GM19025 (cell line): ENCODE data around the gene MISP3.

ENCODE experiments used
- ATAC-seq: cut with Tn5 transposase; IDR thresholded peaks from one replicate; pipeline ENCODE4 v1.9.1; 2021; ENCODE audit warnings: mild to moderate bottlenecking, low read depth, moderate library complexity; ENCODE audit not compliant: unreplicated experiment

MISP3 gene

DNA sequence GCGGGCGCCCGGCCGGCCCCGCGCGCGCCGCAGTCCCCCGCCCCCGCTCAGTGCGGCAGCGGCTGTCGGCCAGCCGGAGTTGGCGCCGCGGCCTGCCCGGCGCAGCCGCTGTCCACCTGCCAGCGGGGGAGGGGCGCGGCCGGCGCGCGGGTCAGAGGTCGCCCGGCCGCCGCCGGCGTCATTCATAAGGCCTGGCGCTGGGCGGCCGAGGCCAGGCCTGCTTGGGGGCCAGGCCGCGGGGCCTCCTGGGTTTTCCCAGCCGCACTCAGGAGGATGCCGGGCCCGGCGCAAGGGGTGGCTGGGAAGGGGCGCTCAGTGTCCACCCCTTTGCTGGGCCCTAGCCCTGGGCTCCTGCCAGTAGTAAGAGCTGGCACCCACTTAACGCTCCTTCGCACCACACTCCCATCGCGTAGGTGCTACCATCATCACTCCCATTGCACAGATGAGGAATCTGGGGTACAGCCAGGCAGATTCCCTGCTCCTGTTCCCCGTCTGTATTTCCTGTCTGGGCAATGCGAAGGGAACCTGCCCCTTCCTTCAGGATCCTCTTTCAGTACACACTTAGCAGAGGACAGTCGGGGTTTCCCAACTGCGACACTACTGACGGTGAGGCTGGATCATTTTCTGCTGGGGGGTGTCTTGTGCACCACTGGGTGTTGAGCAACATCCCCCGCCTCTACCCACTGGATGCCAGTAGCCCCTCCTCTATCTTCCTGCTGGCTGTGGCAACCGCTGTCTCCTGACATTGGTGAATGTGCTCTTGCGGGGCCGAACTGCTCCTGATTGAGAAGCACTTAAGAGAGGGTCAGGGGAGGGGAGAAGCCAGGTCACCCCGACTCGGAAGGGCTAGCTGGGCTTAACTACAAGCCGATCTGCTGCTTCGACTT lies 45.8 kb downstream of the MISP3 start:
- peak; percentile 29 for ATAC-seq

DNA sequence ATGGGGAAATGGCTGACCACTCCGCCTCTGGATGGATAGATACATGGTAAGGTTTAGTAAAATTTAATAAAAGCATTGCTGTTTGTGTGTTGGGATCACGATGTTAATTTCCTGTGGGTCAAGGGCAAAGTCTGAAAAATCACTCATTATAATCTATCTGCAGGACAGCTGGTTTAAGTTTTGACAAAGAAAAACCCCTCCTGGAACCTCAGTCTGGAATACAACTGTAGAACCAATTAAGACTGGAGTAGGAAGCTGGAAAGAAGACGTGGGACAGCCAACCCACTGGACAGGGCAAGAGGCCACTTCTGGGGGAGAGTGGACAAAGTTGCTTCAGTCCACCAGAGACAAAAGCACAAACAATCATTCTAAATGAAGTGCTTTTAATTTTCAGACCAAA lies 46.6 kb downstream of the MISP3 start:
- ATAC-seq, result no peak

DNA sequence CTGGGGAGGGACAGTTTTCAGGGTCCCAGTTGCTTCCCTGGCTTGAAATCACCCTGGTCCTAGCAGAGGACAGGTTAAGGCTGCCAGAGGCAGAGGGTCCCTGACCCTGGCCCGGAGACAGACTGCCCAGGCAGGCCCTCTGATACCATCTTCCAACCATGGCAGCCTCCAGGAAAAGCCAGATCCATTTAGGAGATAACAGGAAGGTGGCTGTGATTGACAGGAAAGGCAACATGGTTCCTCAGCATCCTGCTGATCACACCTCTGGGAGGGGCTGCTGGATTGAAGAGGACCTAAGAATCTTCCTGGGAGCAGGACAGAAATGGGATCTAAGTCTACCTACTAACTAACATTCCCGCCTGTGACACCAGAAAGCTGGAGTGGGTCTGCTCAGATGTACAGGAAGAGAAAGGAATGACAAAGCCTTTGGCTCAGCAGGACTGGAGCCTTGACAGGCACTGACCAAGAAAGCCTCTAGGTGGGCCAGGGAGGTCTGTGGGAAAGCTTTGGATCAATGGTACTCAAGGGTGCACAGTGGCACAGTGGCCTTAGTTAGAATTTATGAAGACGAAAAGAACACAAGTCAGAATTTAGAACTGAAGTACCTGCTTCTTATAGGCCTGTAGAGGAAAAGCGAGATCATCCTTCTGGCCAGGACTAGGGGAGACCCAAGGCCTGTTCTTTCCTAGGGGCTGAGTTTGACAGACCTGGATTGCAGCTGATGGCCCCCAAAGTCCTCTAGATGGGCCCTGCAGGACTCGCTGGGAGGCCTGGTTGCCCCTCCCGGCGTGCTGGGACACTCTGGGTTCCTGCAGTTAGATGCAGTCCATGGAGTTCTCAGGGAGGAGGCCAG lies 47.3 kb downstream of the MISP3 start:
- ATAC-seq, result no peak

DNA sequence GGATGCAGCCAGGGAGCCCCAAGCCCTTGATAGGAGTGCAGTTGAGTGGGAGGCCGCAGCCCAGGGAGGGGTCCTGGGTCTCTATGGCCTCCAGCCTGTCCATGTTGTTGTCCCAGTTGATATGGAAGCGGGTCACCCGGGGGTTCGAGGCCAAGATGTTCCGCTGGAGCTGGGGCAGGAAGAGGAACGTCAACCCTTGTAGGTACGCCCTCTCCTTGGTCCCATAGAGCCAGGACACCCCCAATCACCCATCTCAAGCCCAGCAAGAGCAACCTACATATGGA lies 47.9 kb downstream of the MISP3 start:
- ATAC-seq, result no peak

DNA sequence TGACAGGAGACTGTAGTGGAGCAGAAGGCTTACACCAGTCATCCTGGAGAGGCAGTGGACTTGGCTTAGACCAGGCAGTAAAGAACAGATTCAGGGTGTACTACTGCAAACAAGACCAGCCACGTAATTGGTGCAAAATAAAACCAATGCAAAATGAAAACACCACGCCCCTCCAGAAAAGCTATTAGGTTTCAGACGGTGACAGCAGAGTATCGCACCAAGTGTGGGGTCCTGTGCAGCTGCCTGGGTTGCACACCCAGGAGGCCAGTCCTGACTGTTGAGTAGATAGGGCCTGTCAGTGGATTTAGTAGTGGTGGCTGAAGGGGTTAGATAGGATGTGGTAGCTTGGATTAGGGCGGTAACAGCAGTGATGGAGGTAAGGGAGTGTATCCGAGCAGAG lies 50.3 kb downstream of the MISP3 start:
- ATAC-seq, result no peak
